Measurements from ENCODE around the gene PEX6. TPM values are rescaled to one million over a fixed set of nuclear protein-coding genes. Genes with fewer than 3 reads are reported as not detected.

The PEX6 gene
- polyA plus RNA-seq, 1 donor (not counting 4 experiments of a cell fraction or from before 2014, with no cell fraction given) = 5.6 TPM

- FAIRE-seq = no peak
- Histone ChIP-seq H3K27ac (ENCODE audit: control insufficient read depth, insufficient read depth, low read length) (no peak overlapping the region), H2AFZ (ENCODE audit: control insufficient read depth, low read length) (no peak overlapping the region), H3K27me3 (ENCODE audit: control insufficient read depth, extremely low read depth, insufficient read depth, low read length) (no peaks in the 10 kb centered on the region), H3K9me1 (ENCODE audit: control insufficient read depth, extremely low read depth, insufficient read depth, low read length) (peaks cover 3% of the 10 kb centered on the region), H3K79me2 (ENCODE audit: control insufficient read depth, insufficient read depth, low read length) (no peaks in the 10 kb centered on the region), H3K9ac (ENCODE audit: control insufficient read depth, extremely low read depth, insufficient read depth, low read length) (no peak overlapping the region), H3K36me3 (ENCODE audit: control insufficient read depth in 2 of 2, extremely low read depth in 1 of 2, insufficient read depth in 2 of 2, low read length in 2 of 2) (peaks cover 13 to 18% of the 10 kb centered on the region in 2 experiments), H3K9me3 (ENCODE audit: control insufficient read depth, low read depth, low read length) (no peaks in the 10 kb centered on the region), H3K4me2 (ENCODE audit: control insufficient read depth, extremely low read depth, insufficient read depth, low read depth, low read length) (no peak overlapping the region), H3K4me1 (ENCODE audit: control insufficient read depth, extremely low read depth, insufficient read depth, low read length) (peaks cover 6% of the 10 kb centered on the region), H3K4me3 (ENCODE audit: control insufficient read depth in 2 of 3, extremely low read depth in 1 of 3, insufficient read depth in 2 of 3, low read depth in 1 of 3, low read length in 3 of 3) (no peak overlapping the region), H4K20me1 (ENCODE audit: control insufficient read depth, extremely low read depth, insufficient read depth, low read length) (no peaks in the 10 kb centered on the region)
- DNase-seq (ENCODE audit: low read depth, low spot score) = no peak
- TF ChIP-seq, protein P1, sequence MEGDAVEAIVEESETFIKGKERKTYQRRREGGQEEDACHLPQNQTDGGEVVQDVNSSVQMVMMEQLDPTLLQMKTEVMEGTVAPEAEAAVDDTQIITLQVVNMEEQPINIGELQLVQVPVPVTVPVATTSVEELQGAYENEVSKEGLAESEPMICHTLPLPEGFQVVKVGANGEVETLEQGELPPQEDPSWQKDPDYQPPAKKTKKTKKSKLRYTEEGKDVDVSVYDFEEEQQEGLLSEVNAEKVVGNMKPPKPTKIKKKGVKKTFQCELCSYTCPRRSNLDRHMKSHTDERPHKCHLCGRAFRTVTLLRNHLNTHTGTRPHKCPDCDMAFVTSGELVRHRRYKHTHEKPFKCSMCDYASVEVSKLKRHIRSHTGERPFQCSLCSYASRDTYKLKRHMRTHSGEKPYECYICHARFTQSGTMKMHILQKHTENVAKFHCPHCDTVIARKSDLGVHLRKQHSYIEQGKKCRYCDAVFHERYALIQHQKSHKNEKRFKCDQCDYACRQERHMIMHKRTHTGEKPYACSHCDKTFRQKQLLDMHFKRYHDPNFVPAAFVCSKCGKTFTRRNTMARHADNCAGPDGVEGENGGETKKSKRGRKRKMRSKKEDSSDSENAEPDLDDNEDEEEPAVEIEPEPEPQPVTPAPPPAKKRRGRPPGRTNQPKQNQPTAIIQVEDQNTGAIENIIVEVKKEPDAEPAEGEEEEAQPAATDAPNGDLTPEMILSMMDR (optimal IDR thresholded peaks at IDR 0.05 in 1 of 3, IDR thresholded peaks at IDR 0.05 in 1 of 3, conservative IDR thresholded peaks at IDR 0.05 in 1 of 3; ENCODE audit: extremely low read depth in 1 of 3, insufficient read depth in 2 of 3, low read length in 3 of 3) = no peak
- no peak for TF ChIP-seq EZH2 (IDR thresholded peaks at IDR 0.05; ENCODE audit: low read length)
- dilution Hi-C loops (cut with MboI; ENCODE audit: extremely low pct_ligation_motif_present, low sequenced_read_pairs) = no loop called here
These were observed 9.6 kb downstream of the PEX6 start for GRCh38 chr6:42969431-42969830.

DNA sequence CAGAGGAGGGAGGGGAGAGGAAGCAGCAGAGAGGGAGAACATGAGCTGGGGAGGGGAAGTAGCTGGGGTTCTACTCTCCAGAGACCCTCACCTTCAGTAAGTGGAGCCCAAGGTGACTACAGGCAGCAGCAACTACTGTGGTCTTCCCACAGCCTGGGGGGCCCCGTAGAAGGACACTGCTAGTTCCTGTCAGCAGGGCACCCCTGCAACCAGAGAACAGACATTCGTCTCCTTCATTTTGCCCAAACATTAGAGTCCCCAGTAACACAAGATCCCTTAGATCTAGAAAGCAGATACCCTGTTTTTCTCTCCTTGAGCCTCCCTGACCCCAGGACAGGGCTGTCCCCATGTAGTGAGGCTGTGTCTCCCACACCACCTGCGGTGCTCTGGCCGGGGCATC lies 10.2 kb downstream of the PEX6 start:
- H2AFZ ChIP-seq (ENCODE audit: control insufficient read depth, low read length) = no peak overlapping the region
- TF ChIP-seq, protein P1 (optimal IDR thresholded peaks at IDR 0.05 in 1 of 3, IDR thresholded peaks at IDR 0.05 in 1 of 3, conservative IDR thresholded peaks at IDR 0.05 in 1 of 3; ENCODE audit: extremely low read depth in 1 of 3, insufficient read depth in 2 of 3, low read length in 3 of 3) = no peak
- no peak for TF ChIP-seq EZH2 (IDR thresholded peaks at IDR 0.05; ENCODE audit: low read length)
- no peak overlapping the region for H3K4me3 ChIP-seq (ENCODE audit: control insufficient read depth in 2 of 3, extremely low read depth in 1 of 3, insufficient read depth in 2 of 3, low read depth in 1 of 3, low read length in 3 of 3)
- H3K9me1 ChIP-seq (ENCODE audit: control insufficient read depth, extremely low read depth, insufficient read depth, low read length) = peaks cover 2% of the 10 kb centered on the region
- H3K9me3 ChIP-seq (ENCODE audit: control insufficient read depth, low read depth, low read length) = no peaks in the 10 kb centered on the region
- H3K27me3 ChIP-seq (ENCODE audit: control insufficient read depth, extremely low read depth, insufficient read depth, low read length) = no peaks in the 10 kb centered on the region
- dilution Hi-C loops (cut with MboI; ENCODE audit: extremely low pct_ligation_motif_present, low sequenced_read_pairs) = no loop called here
- no peak for DNase-seq (ENCODE audit: low read depth, low spot score)
- H3K27ac ChIP-seq (ENCODE audit: control insufficient read depth, insufficient read depth, low read length) = no peak overlapping the region
- H3K4me1 ChIP-seq (ENCODE audit: control insufficient read depth, extremely low read depth, insufficient read depth, low read length) = peaks cover 6% of the 10 kb centered on the region
- no peak for FAIRE-seq
- peaks cover 14 to 21% of the 10 kb centered on the region in 2 experiments for H3K36me3 ChIP-seq (ENCODE audit: control insufficient read depth in 2 of 2, extremely low read depth in 1 of 2, insufficient read depth in 2 of 2, low read length in 2 of 2)
- no peak overlapping the region for H3K4me2 ChIP-seq (ENCODE audit: control insufficient read depth, extremely low read depth, insufficient read depth, low read depth, low read length)
- no peak overlapping the region for H3K9ac ChIP-seq (ENCODE audit: control insufficient read depth, extremely low read depth, insufficient read depth, low read length)
- H4K20me1 ChIP-seq (ENCODE audit: control insufficient read depth, extremely low read depth, insufficient read depth, low read length) = no peaks in the 10 kb centered on the region
- H3K79me2 ChIP-seq (ENCODE audit: control insufficient read depth, insufficient read depth, low read length) = no peaks in the 10 kb centered on the region

Measured in keratinocyte (primary cell).